Endothelial cell of umbilical vein (primary cell): ENCODE results near the gene GSG1L. TPM values are rescaled to one million over a fixed set of nuclear protein-coding genes. Genes with fewer than 3 reads are reported as not detected.

Experiments
- BruUV-seq: library from RNA; stranded (reverse); fragments of 400-500 nt; replicated peaks from 2 replicates; lab custom pipeline; 2021; lab: Mats Ljungman, UMichigan
- CTCF ChIA-PET: fragments of 300-600, 350-600 bp; sonication (Branson Sonifier 250); formaldehyde crosslinking; loops from one replicate; lab custom pipeline; 2021; ENCODE audit warnings: antibody characterized with exemption, inconsistent platforms; lab: Charles Lee
- POLR2A ChIA-PET: fragments of 300-600, 350-600 bp; sonication (Branson Sonifier 250); formaldehyde crosslinking; loops from one replicate; lab custom pipeline; 2021; ENCODE audit warnings: antibody characterized with exemption, inconsistent platforms; lab: Charles Lee
- DNase-seq: peaks from one replicate; pipeline ENCODE4 v3.0.0-alpha.2; 2011; ENCODE audit warnings: low read depth, low spot score
- FAIRE-seq: peaks from 2 replicates; lab custom pipeline; 2011; peaks lifted over from hg19 to GRCh38; lab: Jason Lieb, UNC
- H2AFZ ChIP-seq: 2 replicates; pipeline ENCODE4 v1.6.0; 2012; ENCODE audit warnings: low read depth, low read length, control low read depth, inconsistent platforms
- H3K27ac ChIP-seq: 2 replicates; pipeline ENCODE4 v1.5.1; 2011; ENCODE audit warnings: low read depth, mild to moderate bottlenecking, control low read depth, low read length, moderate library complexity; ENCODE audit not compliant: insufficient read depth
- H3K27me3 ChIP-seq, 2 experiments: 2 replicates each; pipeline versions ENCODE4 v1.6.0 to v1.6.1; 2011; ENCODE audit warnings: low read length in 2 of 2, mixed read lengths in 1 of 2; ENCODE audit not compliant: control insufficient read depth in 2 of 2, insufficient read depth in 2 of 2
- H3K36me3 ChIP-seq, 2 experiments: 2 replicates in 1 of 2; 3 replicates in 1 of 2; pipeline ENCODE4 v1.5.1; 2011; ENCODE audit warnings: low read length in 2 of 2, mild to moderate bottlenecking in 1 of 2, moderate library complexity in 1 of 2; ENCODE audit not compliant: control insufficient read depth in 2 of 2, insufficient read depth in 2 of 2; ENCODE audit errors: extremely low read depth in 1 of 2
- H3K4me1 ChIP-seq: 3 replicates; pipeline ENCODE4 v1.5.1; 2011; ENCODE audit warnings: mild to moderate bottlenecking, low read length; ENCODE audit not compliant: control insufficient read depth, insufficient read depth; ENCODE audit errors: extremely low read depth
- H3K4me2 ChIP-seq: 2 replicates; pipeline ENCODE4 v1.6.1; 2011; ENCODE audit warnings: low read length, control low read depth, mixed read lengths; ENCODE audit not compliant: insufficient read depth
- H3K4me3 ChIP-seq, 3 experiments: fragments of 200-600 bp in 1 of 3; sonication (generic), shearing (Covaris generic) in 1 of 3; replicated peaks in 1 of 3; 2 replicates each; pipeline ENCODE4 v1.5.1; 2011 to 2016; ENCODE audit warnings: control low read depth in 3 of 3, low read length in 3 of 3, mild to moderate bottlenecking in 2 of 3, inconsistent platforms in 1 of 3, low read depth in 1 of 3, moderate library complexity in 1 of 3; ENCODE audit not compliant: insufficient read depth in 1 of 3
- H3K79me2 ChIP-seq: 2 replicates; pipeline ENCODE4 v1.6.0; 2012; ENCODE audit warnings: low read length, inconsistent platforms; ENCODE audit not compliant: control insufficient read depth, insufficient read depth
- H3K9ac ChIP-seq: replicated peaks from 2 replicates; pipeline ENCODE3; 2011; ENCODE audit warnings: low read length, control low read depth; ENCODE audit not compliant: insufficient read depth; ENCODE audit errors: extremely low read depth
- H3K9me1 ChIP-seq: replicated peaks from 3 replicates; pipeline ENCODE4 v1.6.0; 2011; ENCODE audit warnings: mild to moderate bottlenecking, low read length; ENCODE audit not compliant: control insufficient read depth, insufficient read depth; ENCODE audit errors: extremely low read depth
- H3K9me3 ChIP-seq: replicated peaks from 2 replicates; pipeline ENCODE4 v1.5.1; 2012; ENCODE audit warnings: low read length, inconsistent platforms; ENCODE audit not compliant: control insufficient read depth, insufficient read depth
- H4K20me1 ChIP-seq: replicated peaks from 2 replicates; pipeline ENCODE3; 2011; ENCODE audit warnings: mild to moderate bottlenecking, low read length; ENCODE audit not compliant: control insufficient read depth, insufficient read depth; ENCODE audit errors: extremely low read depth
- CTCF ChIP-seq, 2 donors: IDR thresholded peaks; 1 replicate in 1 of 2; 2 replicates in 1 of 2; pipeline ENCODE4 v1.5.1; 2011; ENCODE audit warnings: low read length in 2 of 2, mild to moderate bottlenecking in 2 of 2, moderate library complexity in 2 of 2, control low read depth in 1 of 2, inconsistent platforms in 1 of 2, low read depth in 1 of 2; ENCODE audit not compliant: insufficient read depth in 1 of 2; ENCODE audit errors: extremely low read depth in 1 of 2
- EZH2 ChIP-seq: IDR thresholded peaks from 2 replicates; pipeline ENCODE4 v1.6.1; 2012; ENCODE audit warnings: borderline replicate concordance, low read depth, mild to moderate bottlenecking, moderate library complexity, low read length, inconsistent platforms; ENCODE audit not compliant: severe bottlenecking
- FOS ChIP-seq: IDR thresholded peaks from 2 replicates; pipeline ENCODE4 v1.6.1; 2011; ENCODE audit warnings: mild to moderate bottlenecking, low read length, moderate library complexity, borderline replicate concordance; ENCODE audit not compliant: insufficient read depth
- GATA2 ChIP-seq: IDR thresholded peaks from 2 replicates; pipeline ENCODE4 v1.7.0; 2011; ENCODE audit warnings: low read depth, mild to moderate bottlenecking, moderate library complexity, mixed read lengths, low read length; ENCODE audit not compliant: insufficient read length, insufficient read depth
- JUN ChIP-seq: IDR thresholded peaks from 2 replicates; pipeline ENCODE4 v1.6.1; 2011; ENCODE audit warnings: borderline replicate concordance, low read depth; ENCODE audit not compliant: insufficient read length, insufficient read depth
- MAX ChIP-seq: IDR thresholded peaks from 2 replicates; pipeline ENCODE4 v1.6.1; 2011; ENCODE audit not compliant: insufficient read depth, insufficient read length
- MYC ChIP-seq: IDR thresholded peaks from one replicate; pipeline ENCODE4 v1.6.1; 2011; ENCODE audit warnings: mild to moderate bottlenecking, low read depth, low read length
- POLR2A ChIP-seq: IDR thresholded peaks from 2 replicates; pipeline ENCODE4 v1.6.1; 2012; ENCODE audit warnings: low read depth, mild to moderate bottlenecking, control low read depth, low read length
- POLR2AphosphoS5 ChIP-seq: IDR thresholded peaks from 2 replicates; pipeline ENCODE4 v1.6.1; 2012; ENCODE audit warnings: low read depth, mild to moderate bottlenecking, control low read depth, low read length, moderate library complexity; ENCODE audit not compliant: insufficient read depth
- dilution Hi-C: fragments of 300-500 bp; cut with MboI; formaldehyde crosslinking; loops from one replicate; pipeline ENCODE4 v1.15.0; 2019; ENCODE audit warnings: low sequenced_read_pairs; ENCODE audit not compliant: extremely low pct_ligation_motif_present
- intact Hi-C: fragments of 100-400 bp; cut with micrococcal nuclease; formaldehyde crosslinking; loops from one replicate; pipeline ENCODE4 v1.10.0; 2022
- polyA plus RNA-seq, 4 experiments: library from polyadenylated mRNA; depleted of rRNA in 3 of 4; stranded (reverse) in 3 of 4; unstranded in 1 of 4; fragments of >200 nt; gene quantifications; 2 replicates each; pipeline versions ENCODE4 v1.2.1 to v1.2.3, GENCODE V29; 2011 to 2012; ENCODE audit warnings: missing spikeins in 1 of 4
- total RNA-seq: library from RNA; stranded (reverse); gene quantifications from 2 replicates; pipeline ENCODE4 v1.2.3, GENCODE V29; 2021

GSG1L gene
- total and polyA plus RNA-seq, 2 donors (not counting 3 experiments of a cell fraction or from before 2014, with no cell fraction given): 0.06 TPM; not detected in 1

- DNase-seq: no peak
- FAIRE-seq: no peak
- CTCF ChIA-PET: no interaction called here
- H3K9ac ChIP-seq: no peak overlapping the region
- POLR2A ChIA-PET: no interaction called here
- intact Hi-C loops: no loop called here
- TF ChIP-seq MYC: no peak
- TF ChIP-seq CTCF (IDR thresholded peaks at IDR 0.05; ENCODE audit: extremely low read depth in 1 of 2, insufficient read depth in 1 of 2, low read depth in 1 of 2, low read length in 2 of 2): no peak
- no peak for TF ChIP-seq MAX
- TF ChIP-seq FOS: no peak
- no peak for TF ChIP-seq POLR2A
- TF ChIP-seq GATA2: no peak
- no peak for TF ChIP-seq EZH2
- TF ChIP-seq JUN: no peak
- no peak for TF ChIP-seq POLR2AphosphoS5
- peaks cover 0 to 3% of the 10 kb centered on the region in 2 experiments for H3K27me3 ChIP-seq
- no peak overlapping the region for H3K4me2 ChIP-seq
- H3K9me3 ChIP-seq: no peaks in the 10 kb centered on the region
- H3K36me3 ChIP-seq: no peaks in the 10 kb centered on the region
- H4K20me1 ChIP-seq: no peaks in the 10 kb centered on the region
- H3K27ac ChIP-seq: no peak overlapping the region
- H3K9me1 ChIP-seq: no peaks in the 10 kb centered on the region
- no peaks in the 10 kb centered on the region for H3K4me1 ChIP-seq
- no TSS peak for BruUV-seq
- no peak overlapping the region for H2AFZ ChIP-seq
- dilution Hi-C loops: no loop called here
- H3K4me3 ChIP-seq: no peak overlapping the region
- H3K79me2 ChIP-seq: no peaks in the 10 kb centered on the region
Observed at GRCh38 chr16:27801289-27801945, 262.1 kb downstream of the GSG1L start.
